GM12875 (cell line): ENCODE measurements around the gene NPAS2.

Experiments used
- H3K4me3 ChIP-seq: one replicate; pipeline ENCODE4 v1.5.1; 2011; ENCODE audit warnings: low read depth, low read length, control low read depth
- CTCF ChIP-seq: IDR thresholded peaks from 2 replicates; pipeline ENCODE4 v1.5.1; 2011; ENCODE audit warnings: low read depth, mild to moderate bottlenecking, control low read depth, inconsistent platforms, low read length, moderate library complexity, borderline replicate concordance; ENCODE audit not compliant: insufficient read depth

The NPAS2 gene

DNA sequence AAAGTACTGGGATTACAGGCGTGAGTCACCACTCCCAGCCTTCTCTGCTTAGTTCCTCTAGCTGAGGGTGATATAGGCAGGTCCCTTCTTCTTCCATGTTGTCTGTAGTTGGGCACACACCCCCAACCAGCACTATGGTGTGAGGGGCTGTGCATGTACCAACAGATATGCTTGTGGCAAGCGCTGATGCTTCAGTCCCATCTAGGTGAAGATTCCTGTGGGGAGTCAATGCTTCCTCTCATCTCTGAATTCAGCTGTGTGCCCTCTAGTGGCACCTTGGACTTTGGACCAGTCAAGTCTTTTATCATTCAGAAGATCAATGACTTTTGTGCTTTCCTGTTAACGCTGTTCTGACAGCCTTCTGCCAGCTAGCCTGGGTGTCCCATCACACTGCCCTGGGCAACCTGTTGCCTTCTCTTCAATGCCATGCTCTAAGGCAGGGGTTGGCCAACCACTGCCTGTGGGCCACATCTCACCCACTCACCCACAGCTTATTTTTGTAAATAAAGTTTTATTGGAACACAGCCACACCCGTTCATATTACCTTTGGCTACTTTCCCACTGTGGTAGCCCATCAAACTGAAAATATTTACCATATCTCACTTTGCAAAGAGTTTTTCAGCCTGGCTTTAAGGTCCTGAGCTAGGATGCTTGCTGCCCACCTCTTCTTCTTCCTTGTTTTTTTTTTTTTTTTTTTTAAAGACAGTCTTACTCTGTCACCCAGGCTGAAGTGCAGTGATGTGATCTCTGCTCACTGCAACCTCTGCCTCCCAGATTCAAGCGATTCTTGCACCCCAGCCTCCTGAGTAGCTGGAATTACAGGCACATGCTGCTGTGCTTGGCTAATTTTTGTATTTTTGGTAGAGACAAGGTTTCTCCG lies 51.0 kb downstream of the NPAS2 start:
- no peak; the same call in 1 of the 2 replicates for TF ChIP-seq CTCF
- H3K4me3 ChIP-seq = no peak overlapping the region

DNA sequence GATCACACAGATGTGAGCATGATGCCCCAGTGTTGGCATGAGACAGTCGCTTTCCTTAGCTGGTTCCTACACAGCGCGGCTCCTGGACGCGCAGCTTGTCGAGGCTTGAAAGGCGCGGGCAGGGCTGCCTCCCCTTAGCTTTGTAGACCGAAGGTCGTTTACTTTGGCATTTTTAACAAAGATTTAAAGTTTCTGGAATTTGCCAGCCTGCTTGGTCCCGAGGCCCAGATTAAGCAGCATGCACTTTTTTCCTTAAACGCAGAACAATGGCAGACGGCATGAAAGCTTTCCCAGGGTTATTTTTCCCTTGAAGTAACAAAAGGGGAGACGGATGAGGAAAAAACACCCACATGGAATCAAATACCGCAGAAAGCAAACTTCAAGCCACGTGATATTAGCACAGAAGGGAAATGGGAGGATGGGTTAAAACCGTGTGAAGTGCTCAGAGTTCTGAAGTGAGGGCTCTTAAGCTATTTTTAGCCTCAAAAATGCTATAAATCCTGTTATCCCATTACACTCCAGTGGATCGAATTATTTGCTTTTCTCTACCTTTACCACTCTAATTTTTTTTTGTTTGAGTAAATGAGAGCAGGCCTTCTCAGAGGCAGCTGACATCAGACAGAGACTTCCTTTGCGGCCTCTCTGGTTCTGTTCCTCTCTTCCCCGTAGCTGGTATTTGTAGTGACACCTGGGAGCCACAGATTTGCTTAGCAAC lies 55.7 kb downstream of the NPAS2 start:
- TF ChIP-seq CTCF = no peak
- H3K4me3 ChIP-seq = no peak overlapping the region

- no peak overlapping the region for H3K4me3 ChIP-seq
- TF ChIP-seq CTCF = no peak
These were observed 56.4 kb downstream of the NPAS2 start for GRCh38 chr2:100876231-100876860.

- H3K4me3 ChIP-seq = no peak overlapping the region
- TF ChIP-seq CTCF = no peak
These were observed 57.6 kb downstream of the NPAS2 start for GRCh38 chr2:100877555-100877954.

DNA sequence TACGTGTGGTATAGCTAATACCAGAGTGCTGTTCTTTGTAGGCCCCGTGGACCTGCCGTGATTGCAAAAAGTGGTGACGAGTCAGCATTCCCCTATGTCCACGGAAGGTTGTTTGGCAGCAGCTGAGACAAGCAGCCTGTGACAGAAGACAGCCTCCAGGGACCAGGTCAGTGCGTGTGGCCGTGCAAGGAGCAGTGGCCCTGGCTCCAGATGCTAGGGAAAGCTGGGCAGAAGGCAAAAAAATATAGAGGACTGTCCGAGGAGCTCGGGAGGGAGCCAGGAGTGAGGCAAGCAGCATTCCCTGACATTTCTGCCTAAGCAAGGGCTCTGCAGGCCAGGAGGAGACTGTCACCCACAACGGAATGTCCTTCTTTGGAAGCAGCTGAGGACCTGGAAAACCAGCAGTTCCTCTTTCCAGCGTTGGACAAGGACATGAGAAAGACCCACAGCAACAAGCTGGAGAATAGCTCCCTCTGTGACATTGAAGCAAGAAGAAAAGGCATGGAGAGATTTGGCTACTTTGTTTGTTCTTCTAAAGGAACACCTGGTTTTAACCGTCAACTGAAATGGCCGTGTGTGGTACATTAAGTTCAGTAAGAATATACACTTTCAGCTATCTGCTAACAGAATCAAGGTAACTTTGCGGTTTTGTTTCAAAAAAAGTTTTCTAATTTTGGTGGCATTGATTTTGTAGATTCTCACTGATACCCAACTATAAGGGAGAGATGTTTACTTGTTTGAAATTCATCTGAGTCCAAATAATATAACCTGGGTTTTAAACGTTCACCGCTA lies 58.3 kb downstream of the NPAS2 start:
- no peak overlapping the region for H3K4me3 ChIP-seq
- TF ChIP-seq CTCF = no peak

DNA sequence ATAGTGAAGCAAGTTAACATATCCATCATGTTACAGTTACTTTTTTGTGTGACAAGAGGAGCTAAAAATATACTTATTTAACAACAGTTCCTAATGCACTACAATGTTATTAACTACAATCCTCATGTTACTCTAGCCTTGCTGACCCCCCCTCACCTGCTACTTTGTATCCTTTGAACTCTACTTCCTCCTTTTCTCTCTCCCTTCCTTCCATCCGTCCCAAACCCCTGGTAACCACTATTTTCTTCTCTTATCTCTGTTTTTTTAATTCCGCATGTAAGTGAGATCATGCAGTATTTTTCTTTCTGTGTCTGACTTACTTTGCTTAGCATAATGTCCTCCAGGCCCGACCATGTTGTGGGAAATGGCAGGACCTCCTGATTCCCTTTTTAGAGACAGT lies 59.4 kb downstream of the NPAS2 start:
- no peak overlapping the region for H3K4me3 ChIP-seq
- no peak for TF ChIP-seq CTCF
